ENCODE measurements around the gene PCK1. TPM values are rescaled to one million over a fixed set of nuclear protein-coding genes. Genes with fewer than 3 reads are reported as not detected.

Gene PCK1
- total RNA-seq, 1 donor from 2014 or later, result not detected

GRCh38 chr20:57530327-57530981, 30.5 kb upstream of the PCK1 start:
- H3K4me1 ChIP-seq, result no peaks in the 10 kb centered on the region
- no peaks in the 10 kb centered on the region for H3K27me3 ChIP-seq (ENCODE audit: low read depth)
- H3K36me3 ChIP-seq, result no peaks in the 10 kb centered on the region
- H3K4me3 ChIP-seq, result no peak overlapping the region
- no peaks in the 10 kb centered on the region for H3K9me3 ChIP-seq
- intact Hi-C loops (cut with DNase I), result no loop called here
- no peak for DNase-seq
- ATAC-seq, result no peak
- TF ChIP-seq CTCF (IDR thresholded peaks at IDR 0.05), result no peak
- H3K27ac ChIP-seq, result no peak overlapping the region

DNA sequence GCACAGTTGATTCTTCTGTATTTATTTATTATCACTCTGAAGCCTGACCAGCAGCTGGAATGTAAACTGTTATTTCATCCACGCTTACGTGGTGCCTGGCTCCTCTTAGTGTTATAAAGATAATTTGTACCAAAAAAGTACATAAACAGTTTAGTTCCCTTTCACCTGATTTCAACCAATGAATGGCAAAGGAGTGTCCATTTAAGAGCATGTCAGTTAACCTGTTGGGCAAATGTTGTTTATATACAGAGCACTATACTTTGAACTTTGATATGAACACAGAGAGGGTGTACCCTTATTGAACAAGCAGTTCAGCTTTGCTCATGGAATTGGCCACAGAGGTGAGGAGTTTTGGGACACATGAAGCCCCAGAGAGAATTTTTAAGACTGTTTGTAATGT, 28.8 kb upstream of the PCK1 start:
- no peak overlapping the region for H3K27ac ChIP-seq
- no peak for ATAC-seq
- no peak for DNase-seq
- H3K9me3 ChIP-seq, result no peaks in the 10 kb centered on the region
- H3K4me3 ChIP-seq, result no peak overlapping the region
- no peaks in the 10 kb centered on the region for H3K4me1 ChIP-seq
- TF ChIP-seq CTCF (IDR thresholded peaks at IDR 0.05), result no peak
- no peaks in the 10 kb centered on the region for H3K36me3 ChIP-seq
- intact Hi-C loops (cut with DNase I), result no loop called here
- H3K27me3 ChIP-seq (ENCODE audit: low read depth), result no peaks in the 10 kb centered on the region

DNA sequence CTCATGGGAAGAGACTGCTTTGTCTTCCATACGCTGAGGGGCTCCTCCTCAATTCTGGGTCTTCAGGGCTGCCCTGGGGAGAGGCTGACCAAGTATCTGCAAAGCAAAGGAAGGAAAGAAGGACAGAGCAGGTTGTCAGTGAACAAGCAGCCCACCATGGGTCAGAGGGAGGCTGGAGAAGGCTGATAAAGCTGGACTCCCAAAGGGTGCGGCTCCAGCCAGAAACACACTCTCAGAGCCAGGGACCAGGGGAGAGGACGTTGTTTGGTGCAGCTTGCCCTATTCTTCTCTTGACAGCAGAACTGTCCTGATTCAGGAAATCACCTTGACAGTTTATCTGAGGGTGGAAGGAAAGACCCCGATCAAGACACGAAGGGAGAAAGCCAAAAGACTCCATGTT, 25.6 kb upstream of the PCK1 start:
- Histone ChIP-seq H3K9me3 (no peaks in the 10 kb centered on the region), H3K27me3 (ENCODE audit: low read depth) (no peaks in the 10 kb centered on the region), H3K4me3 (no peak overlapping the region), H3K36me3 (no peaks in the 10 kb centered on the region), H3K27ac (no peak overlapping the region), H3K4me1 (no peaks in the 10 kb centered on the region)
- ATAC-seq (no peak), DNase-seq (no peak)
- no peak for TF ChIP-seq CTCF (IDR thresholded peaks at IDR 0.05)
- intact Hi-C loops (cut with DNase I), result no loop called here

DNA sequence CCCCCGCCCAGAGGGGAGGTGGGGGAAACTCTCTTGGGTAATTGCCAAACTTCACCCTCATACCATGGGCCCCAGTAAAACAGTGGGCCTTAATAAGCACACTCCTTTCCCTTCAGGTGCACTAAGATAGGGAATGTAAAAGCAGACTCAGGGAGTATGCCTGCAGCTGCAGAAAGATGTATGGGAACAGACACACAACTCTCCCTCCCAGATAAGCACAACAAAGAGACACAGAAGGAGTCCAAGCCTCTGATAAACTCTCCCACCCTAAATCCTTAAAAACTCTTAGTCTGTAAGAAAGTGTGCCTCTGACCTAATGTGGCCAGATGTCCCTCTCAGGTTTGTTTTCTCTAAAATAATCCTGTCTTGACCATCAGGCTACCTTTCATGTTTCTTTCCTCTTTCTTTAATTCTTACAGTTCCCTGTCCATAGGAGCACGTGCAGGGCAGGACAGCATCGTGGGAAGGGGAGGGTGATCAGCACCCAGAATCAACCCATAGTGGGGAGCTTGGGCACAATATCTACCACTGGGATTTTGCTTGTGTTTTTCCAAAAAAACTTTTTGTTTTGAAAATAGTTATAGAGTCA, 24.7 kb upstream of the PCK1 start:
- Histone ChIP-seq H3K4me3 (no peak overlapping the region), H3K9me3 (no peaks in the 10 kb centered on the region), H3K27me3 (ENCODE audit: low read depth) (no peaks in the 10 kb centered on the region), H3K4me1 (no peaks in the 10 kb centered on the region), H3K27ac (no peak overlapping the region), H3K36me3 (no peaks in the 10 kb centered on the region)
- DNase-seq, result no peak
- no peak for TF ChIP-seq CTCF (IDR thresholded peaks at IDR 0.05)
- ATAC-seq, result no peak
- intact Hi-C loops (cut with DNase I), result no loop called here

GRCh38 chr20:57536771-57537724, 23.9 kb upstream of the PCK1 start:
- H3K9me3 ChIP-seq, result no peaks in the 10 kb centered on the region
- intact Hi-C loops (cut with DNase I), result no loop called here
- no peak overlapping the region for H3K27ac ChIP-seq
- DNase-seq, result no peak
- H3K36me3 ChIP-seq, result no peaks in the 10 kb centered on the region
- H3K4me1 ChIP-seq, result no peaks in the 10 kb centered on the region
- ATAC-seq, result no peak
- H3K27me3 ChIP-seq (ENCODE audit: low read depth), result no peaks in the 10 kb centered on the region
- no peak overlapping the region for H3K4me3 ChIP-seq
- TF ChIP-seq CTCF (IDR thresholded peaks at IDR 0.05), result no peak

All from lower lobe of right lung (tissue), 2 donors.